Fibroblast of lung (primary cell): Measurements from ENCODE around the gene STRADB.

Experiments
- CTCF ChIP-seq, 2 donors: IDR thresholded peaks in 1 of 2; conservative IDR thresholded peaks in 1 of 2; 1 replicate in 1 of 2; 2 replicates in 1 of 2; pipeline ENCODE4 v1.5.1; 2011 to 2012; ENCODE audit warnings: low read length in 2 of 2, control low read depth in 1 of 2, inconsistent platforms in 1 of 2, low read depth in 1 of 2, mild to moderate bottlenecking in 1 of 2
- EZH2 ChIP-seq: IDR thresholded peaks from 2 replicates; pipeline ENCODE4 v1.5.1; 2012; ENCODE audit warnings: low read length, control low read depth, mild to moderate bottlenecking; ENCODE audit errors: missing control alignments

DNA sequence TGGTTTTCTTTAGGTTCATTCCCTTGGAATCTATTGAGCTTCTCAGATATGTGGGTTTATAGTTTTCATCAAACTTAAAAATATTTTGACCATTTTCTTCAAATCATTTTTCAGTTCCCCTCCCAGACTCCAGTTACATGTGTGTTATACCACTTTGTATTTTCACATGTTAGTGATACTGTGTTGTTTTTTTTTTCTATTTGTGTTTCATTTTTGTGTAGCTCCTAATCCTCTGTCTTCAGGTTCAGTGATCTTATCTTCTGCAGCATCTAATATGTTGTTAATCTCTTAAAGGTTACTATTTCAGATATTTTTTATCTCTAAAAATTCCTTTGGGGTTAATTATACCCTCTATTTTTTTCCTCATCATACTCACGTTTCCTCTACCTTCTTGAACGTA is 51.2 kb downstream of the STRADB start:
- TF ChIP-seq CTCF (conservative IDR thresholded peaks at IDR 0.05 in 1 of 2, IDR thresholded peaks at IDR 0.05 in 1 of 2; ENCODE audit: low read depth in 1 of 2, low read length in 2 of 2) = no peak
- TF ChIP-seq EZH2 = no peak
